Ureter (tissue), 1 donor: ENCODE measurements around the gene DBF4. TPM values are rescaled to one million over a fixed set of nuclear protein-coding genes. Genes with fewer than 3 reads are reported as not detected.
"Not testable (repeated sequence)": the region's sequence is repeated elsewhere in the genome, so short reads cannot be mapped to it uniquely, and the experiment has no call there.

Experiments used
- DNase-seq: peaks from one replicate; pipeline ENCODE4 v3.0.0-alpha.2; 2020; ENCODE audit warnings: low spot score
- total RNA-seq: library from RNA; stranded (reverse); gene quantifications from one replicate; pipeline ENCODE4 v1.2.4, GENCODE V29; 2023
- donor health status: DM: yes; HTN: yes; CAD: no.

DBF4 gene
- 12.1 TPM for total RNA-seq

- peak; percentile 96 for DNase-seq
Observed at GRCh38 chr7:87876040-87876868, at the start of gene DBF4, which contains the start of gene SLC25A40. TSS of gene DBF4 (plus strand) at chr7:87876493. CDS start at chr7:87876733, 240 bp downstream. TSS of gene SLC25A40 (minus strand) at chr7:87876360. CDS start at chr7:87858727, 17,633 bp downstream.

GRCh38 chr7:87828383-87828782 is 47.9 kb upstream of the DBF4 start:
- DNase-seq: not testable (repeated sequence)

- DNase-seq: no peak
Observed at GRCh38 chr7:87831097-87831496, 45.2 kb upstream of the DBF4 start.

GRCh38 chr7:87833130-87833529 is 43.2 kb upstream of the DBF4 start:
- DNase-seq: no peak

GRCh38 chr7:87837597-87837996 is 38.7 kb upstream of the DBF4 start:
- no peak for DNase-seq

- DNase-seq: no peak
Observed at GRCh38 chr7:87850836-87851593, 25.3 kb upstream of the DBF4 start.

GRCh38 chr7:87852306-87852705 is 24.0 kb upstream of the DBF4 start:
- no peak for DNase-seq

GRCh38 chr7:87853237-87853864 is 22.9 kb upstream of the DBF4 start:
- no peak for DNase-seq

GRCh38 chr7:87858417-87859100 is 17.7 kb upstream of the DBF4 start:
- no peak for DNase-seq

GRCh38 chr7:87866089-87866488 is 10.2 kb upstream of the DBF4 start:
- no peak for DNase-seq

- not testable (repeated sequence) for DNase-seq
Observed at GRCh38 chr7:87866533-87866932, 9.8 kb upstream of the DBF4 start.

GRCh38 chr7:87870471-87870870 is 5.8 kb upstream of the DBF4 start:
- no peak for DNase-seq

- no peak for DNase-seq
Observed at GRCh38 chr7:87872346-87872745, 3.9 kb upstream of the DBF4 start.

- DNase-seq: not testable (repeated sequence)
Observed at GRCh38 chr7:87873328-87873727, 3.0 kb upstream of the DBF4 start.

- DNase-seq: no peak
Observed at GRCh38 chr7:87874066-87874465, 2.2 kb upstream of the DBF4 start.

GRCh38 chr7:87875151-87876039 is 898 bp upstream of the DBF4 start:
- DNase-seq: peak; percentile 44

- DNase-seq: peak; percentile 66
Observed at GRCh38 chr7:87876869-87877234, 559 bp downstream of the DBF4 start.

- DNase-seq: no peak
Observed at GRCh38 chr7:87877366-87878040, 1.2 kb downstream of the DBF4 start.

GRCh38 chr7:87878208-87878735 is 2.0 kb downstream of the DBF4 start:
- no peak for DNase-seq
